OCI-M2 (cell line): ENCODE results near the gene LAT.
"Not testable (repeated sequence)": the region's sequence is repeated elsewhere in the genome, so short reads cannot be mapped to it uniquely, and the experiment has no call there.

Source experiments
- DNase-seq: peaks from one replicate; lab custom pipeline; 2025; ENCODE audit not compliant: unreplicated experiment; lab: John Stamatoyannopoulos, UW

LAT gene

GRCh38 chr16:28984619-28985135, at the start of gene LAT:
Gene LAT (plus strand): TSS chr16:28985052. CDS start chr16:28985418, 366 bp downstream.
- DNase-seq, result no peak

GRCh38 chr16:28935346-28935745, 49.5 kb upstream of the LAT start:
- DNase-seq, result no peak

- peak; percentile 53 for DNase-seq
These were observed 48.7 kb upstream of the LAT start for GRCh38 chr16:28935924-28936783.

- no peak for DNase-seq
These were observed 48.1 kb upstream of the LAT start for GRCh38 chr16:28936784-28937155.

- no peak for DNase-seq
These were observed 47.5 kb upstream of the LAT start for GRCh38 chr16:28937222-28937876.

- DNase-seq, result no peak
These were observed 46.1 kb upstream of the LAT start for GRCh38 chr16:28938721-28939120.

- DNase-seq, result not testable (repeated sequence)
These were observed 45.0 kb upstream of the LAT start for GRCh38 chr16:28939825-28940224.

GRCh38 chr16:28943281-28943680, 41.6 kb upstream of the LAT start:
- DNase-seq, result no peak

- no peak for DNase-seq
These were observed 38.2 kb upstream of the LAT start for GRCh38 chr16:28946681-28947080.

- DNase-seq, result peak; percentile 91
These were observed 34.0 kb upstream of the LAT start, which contains the start of gene NFATC2IP for GRCh38 chr16:28950648-28951409. Gene NFATC2IP (plus strand): TSS chr16:28950937. CDS start chr16:28951012, 75 bp downstream.

- no peak for DNase-seq
These were observed 33.4 kb upstream of the LAT start for GRCh38 chr16:28951410-28951943.

GRCh38 chr16:28958216-28958615, 26.6 kb upstream of the LAT start:
- no peak for DNase-seq

GRCh38 chr16:28958836-28959235, 26.0 kb upstream of the LAT start:
- DNase-seq, result no peak

GRCh38 chr16:28964072-28964471, 20.8 kb upstream of the LAT start:
- no peak for DNase-seq

- no peak for DNase-seq
These were observed 20.4 kb upstream of the LAT start for GRCh38 chr16:28964496-28964895.

GRCh38 chr16:28967156-28967555, 17.7 kb upstream of the LAT start:
- no peak for DNase-seq

GRCh38 chr16:28969696-28970095, 15.2 kb upstream of the LAT start:
- DNase-seq, result not testable (repeated sequence)

GRCh38 chr16:28974007-28974436, 10.8 kb upstream of the LAT start:
- DNase-seq, result no peak

GRCh38 chr16:28974437-28975157, 10.3 kb upstream of the LAT start, which contains the start of gene SPNS1:
Gene SPNS1 (plus strand): TSS chr16:28974778. CDS start chr16:28975152, 374 bp downstream.
- DNase-seq, result peak; percentile 45

- DNase-seq, result no peak
These were observed 9.7 kb upstream of the LAT start for GRCh38 chr16:28975158-28975599.
